ENCODE data around the gene HTT.

- no peak for TF ChIP-seq CTCF (IDR thresholded peaks at IDR 0.05)
- TF ChIP-seq PRDM15 (CRISPR knock-in tag; IDR thresholded peaks at IDR 0.05) = no peak
- no peak for TF ChIP-seq GABPB1 (CRISPR knock-in tag; IDR thresholded peaks at IDR 0.05)
- no peak for TF ChIP-seq SMAD3 (CRISPR knock-in tag; IDR thresholded peaks at IDR 0.05; ENCODE audit: borderline replicate concordance)
- TF ChIP-seq ETV6 (CRISPR knock-in tag; IDR thresholded peaks at IDR 0.05) = no peak
Measured at GRCh38 chr4:3069661-3070199, 4.8 kb upstream of the HTT start.

All from WTC11 (cell line).